ENCODE data around the gene CAPN9. TPM values are rescaled to one million over a fixed set of nuclear protein-coding genes. Genes with fewer than 3 reads are reported as not detected.

The CAPN9 gene
- total RNA-seq, 6 experiments from 2014 or later, result not detected

DNA sequence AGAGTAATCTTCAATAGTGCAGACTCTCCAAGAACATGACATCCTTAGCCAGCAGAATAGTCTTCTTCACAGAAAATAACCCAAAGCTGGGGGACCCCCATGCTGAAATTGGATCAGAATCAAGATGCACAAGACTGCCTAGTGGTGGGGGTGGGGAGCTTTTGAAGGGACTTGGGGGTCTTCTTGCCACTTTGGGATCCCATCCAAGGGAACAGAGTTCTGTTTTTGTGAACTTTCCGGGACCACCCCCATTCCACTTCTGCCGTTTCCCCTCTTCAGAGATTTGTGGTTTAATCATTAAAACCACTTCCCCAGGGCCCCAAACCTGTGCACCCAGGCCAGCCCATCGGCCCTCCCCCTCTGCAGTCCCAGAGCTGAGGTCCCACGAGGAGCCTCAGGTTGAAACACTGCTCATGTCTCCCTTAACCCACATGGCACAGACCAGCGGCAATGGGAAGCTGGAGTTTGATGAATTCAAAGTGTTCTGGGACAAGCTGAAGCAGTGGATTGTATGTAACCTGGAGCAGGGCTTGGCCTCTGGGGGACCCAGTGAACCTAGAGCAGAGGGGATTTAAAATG lies 44.9 kb downstream of the CAPN9 start:
- intact Hi-C loops (cut with DNase I), result no loop called here
- ATAC-seq (no peak), DNase-seq (no peak)
- Histone ChIP-seq H3K9me3 (no peaks in the 10 kb centered on the region), H3K27me3 (no peaks in the 10 kb centered on the region), H3K4me1 (no peaks in the 10 kb centered on the region), H3K4me3 (no peak overlapping the region), H3K27ac (no peak overlapping the region), H3K36me3 (no peaks in the 10 kb centered on the region)
- TF ChIP-seq, protein P1, sequence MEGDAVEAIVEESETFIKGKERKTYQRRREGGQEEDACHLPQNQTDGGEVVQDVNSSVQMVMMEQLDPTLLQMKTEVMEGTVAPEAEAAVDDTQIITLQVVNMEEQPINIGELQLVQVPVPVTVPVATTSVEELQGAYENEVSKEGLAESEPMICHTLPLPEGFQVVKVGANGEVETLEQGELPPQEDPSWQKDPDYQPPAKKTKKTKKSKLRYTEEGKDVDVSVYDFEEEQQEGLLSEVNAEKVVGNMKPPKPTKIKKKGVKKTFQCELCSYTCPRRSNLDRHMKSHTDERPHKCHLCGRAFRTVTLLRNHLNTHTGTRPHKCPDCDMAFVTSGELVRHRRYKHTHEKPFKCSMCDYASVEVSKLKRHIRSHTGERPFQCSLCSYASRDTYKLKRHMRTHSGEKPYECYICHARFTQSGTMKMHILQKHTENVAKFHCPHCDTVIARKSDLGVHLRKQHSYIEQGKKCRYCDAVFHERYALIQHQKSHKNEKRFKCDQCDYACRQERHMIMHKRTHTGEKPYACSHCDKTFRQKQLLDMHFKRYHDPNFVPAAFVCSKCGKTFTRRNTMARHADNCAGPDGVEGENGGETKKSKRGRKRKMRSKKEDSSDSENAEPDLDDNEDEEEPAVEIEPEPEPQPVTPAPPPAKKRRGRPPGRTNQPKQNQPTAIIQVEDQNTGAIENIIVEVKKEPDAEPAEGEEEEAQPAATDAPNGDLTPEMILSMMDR (IDR thresholded peaks at IDR 0.05), result no peak
- TF ChIP-seq POLR2A (IDR thresholded peaks at IDR 0.05), result no peak
- WGBS (ENCODE audit: insufficient coverage, low coverage, low lambda C conversion rate, missing lambda C conversion rate), result 34% methylated on average over 5 of the region's 5 CpGs

DNA sequence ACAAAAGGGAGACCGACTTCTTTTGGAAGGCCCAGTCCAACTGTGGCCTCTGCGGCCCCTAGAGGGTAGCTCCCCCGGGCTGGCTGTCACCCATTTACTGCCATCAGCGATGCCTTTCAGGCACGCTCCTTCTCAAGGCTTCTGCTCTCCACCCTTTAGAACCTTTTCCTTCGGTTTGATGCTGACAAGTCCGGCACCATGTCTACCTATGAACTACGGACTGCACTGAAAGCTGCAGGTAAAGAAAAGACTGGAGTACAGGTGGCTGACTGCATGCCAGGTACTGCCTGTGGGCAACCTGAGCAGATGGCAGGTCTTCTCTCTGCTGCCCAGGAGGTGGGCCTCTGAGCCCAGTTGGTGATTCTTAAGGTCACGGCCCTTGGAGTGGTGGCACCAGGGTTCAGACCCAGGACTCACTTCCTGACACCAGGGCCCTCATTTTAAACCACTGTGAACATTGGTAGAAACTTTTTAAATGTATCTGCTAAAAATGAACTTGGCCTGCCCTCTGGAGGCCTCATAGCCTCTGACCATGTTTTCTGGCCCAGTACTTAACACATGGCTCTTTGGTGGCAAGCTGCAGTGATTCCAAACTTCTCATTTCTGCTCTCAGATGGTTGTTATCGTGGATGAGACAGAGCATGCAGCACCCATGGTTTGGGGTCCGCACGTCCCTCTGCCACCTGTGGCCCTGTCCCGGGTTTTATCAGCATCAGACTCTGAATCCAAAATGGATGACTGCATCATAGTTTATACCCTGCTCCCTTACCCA lies 45.7 kb downstream of the CAPN9 start:
- Histone ChIP-seq H3K27me3 (no peaks in the 10 kb centered on the region), H3K27ac (no peak overlapping the region), H3K4me1 (no peaks in the 10 kb centered on the region), H3K4me3 (no peak overlapping the region), H3K9me3 (no peaks in the 10 kb centered on the region), H3K36me3 (no peaks in the 10 kb centered on the region)
- intact Hi-C loops (cut with DNase I), result no loop called here
- DNase-seq (no peak), ATAC-seq (peak in 3 of 4 donors; percentile 37 to 51 (median 46))
- WGBS (ENCODE audit: insufficient coverage, low coverage, low lambda C conversion rate, missing lambda C conversion rate), result 83% methylated on average over 9 of the region's 13 CpGs
- TF ChIP-seq, protein P1 (IDR thresholded peaks at IDR 0.05), result peak in 3 of 4 donors; percentile 10 to 25 (median 17)
- no peak for TF ChIP-seq POLR2A (IDR thresholded peaks at IDR 0.05)

DNA sequence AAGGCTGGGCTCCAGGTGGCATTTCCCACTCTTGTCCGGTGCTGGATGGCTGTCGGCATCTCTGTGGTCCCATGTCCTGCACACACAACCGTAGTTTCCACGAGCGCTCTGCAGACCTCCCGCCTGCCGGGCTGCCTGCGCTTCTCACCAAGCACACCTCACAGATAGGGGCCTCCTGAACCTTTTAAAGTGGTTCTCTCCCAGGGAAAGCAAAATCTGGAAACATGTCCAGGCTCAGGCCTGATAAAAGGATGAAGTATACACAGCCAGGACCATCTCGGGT lies 46.2 kb downstream of the CAPN9 start:
- intact Hi-C loops (cut with DNase I), result no loop called here
- Histone ChIP-seq H3K27ac (no peak overlapping the region), H3K27me3 (no peaks in the 10 kb centered on the region), H3K36me3 (no peaks in the 10 kb centered on the region), H3K9me3 (no peaks in the 10 kb centered on the region), H3K4me3 (no peak overlapping the region), H3K4me1 (no peaks in the 10 kb centered on the region)
- DNase-seq (no peak), ATAC-seq (no peak)
- 81% methylated on average over 8 of the region's 9 CpGs for WGBS (ENCODE audit: insufficient coverage, low coverage, low lambda C conversion rate, missing lambda C conversion rate)
- TF ChIP-seq, protein P1 (IDR thresholded peaks at IDR 0.05), result no peak
- no peak for TF ChIP-seq POLR2A (IDR thresholded peaks at IDR 0.05)

DNA sequence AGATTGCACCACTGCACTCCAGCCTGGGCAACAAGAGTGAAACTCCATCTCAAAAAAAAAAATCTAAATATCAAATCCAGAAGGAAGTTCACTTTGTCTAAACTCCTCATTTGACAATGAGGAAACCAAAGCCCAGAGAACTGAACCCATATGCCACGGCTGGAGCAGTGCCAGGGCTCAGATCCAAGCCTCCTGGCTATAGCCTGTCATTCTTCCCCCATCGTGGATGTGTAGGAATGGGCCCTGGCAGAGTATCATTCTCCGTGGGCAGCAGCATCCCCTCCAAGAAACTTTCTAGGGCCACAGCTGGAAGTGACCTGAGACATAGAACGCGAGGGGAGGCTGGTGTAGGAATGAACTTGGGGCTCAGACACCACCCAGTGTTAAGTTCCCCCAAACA lies 47.2 kb downstream of the CAPN9 start:
- DNase-seq, result no peak
- Histone ChIP-seq H3K27ac (no peak overlapping the region), H3K9me3 (no peaks in the 10 kb centered on the region), H3K27me3 (no peaks in the 10 kb centered on the region), H3K4me1 (no peaks in the 10 kb centered on the region), H3K4me3 (no peak overlapping the region), H3K36me3 (no peaks in the 10 kb centered on the region)
- no peak for ATAC-seq
- 71% methylated on average over 3 of the region's 5 CpGs for WGBS (ENCODE audit: insufficient coverage, low coverage, low lambda C conversion rate, missing lambda C conversion rate)
- intact Hi-C loops (cut with DNase I), result no loop called here
- TF ChIP-seq POLR2A (IDR thresholded peaks at IDR 0.05), result no peak
- TF ChIP-seq, protein P1 (IDR thresholded peaks at IDR 0.05), result no peak
